Measurements from ENCODE around the gene SSR1.

GRCh38 chr6:7295916-7296315 lies 17.1 kb downstream of the SSR1 start:
- TF ChIP-seq POLR2A (IDR thresholded peaks at IDR 0.05) (no peak), CTCF (IDR thresholded peaks at IDR 0.05) (no peak)

All from right lobe of liver (tissue), 4 donors.